GM21447 (cell line): ENCODE results near the gene ZNF609.
A peak's percentile ranks its signal among the peaks of the same experiment; 100 is the strongest.

ENCODE experiments used
- ATAC-seq: cut with Tn5 transposase; IDR thresholded peaks from one replicate; pipeline ENCODE4 v1.9.1; 2021; ENCODE audit not compliant: unreplicated experiment

Gene ZNF609

GRCh38 chr15:64460206-64460723 lies at the start of gene ZNF609:
TSS of gene ZNF609 (plus strand) at chr15:64460578. CDS start at chr15:64499420, 38,842 bp downstream.
- ATAC-seq, result peak; percentile 46

- no peak for ATAC-seq
These were observed 48.2 kb upstream of the ZNF609 start for GRCh38 chr15:64412216-64412615.

- ATAC-seq, result no peak
These were observed 37.7 kb upstream of the ZNF609 start for GRCh38 chr15:64422697-64423096.

- ATAC-seq, result no peak
These were observed 36.4 kb upstream of the ZNF609 start for GRCh38 chr15:64423970-64424369.

- no peak for ATAC-seq
These were observed 35.2 kb upstream of the ZNF609 start for GRCh38 chr15:64425221-64425620.

GRCh38 chr15:64426845-64427465 lies 33.4 kb upstream of the ZNF609 start:
- no peak for ATAC-seq

- no peak for ATAC-seq
These were observed 30.9 kb upstream of the ZNF609 start for GRCh38 chr15:64429448-64429847.

- ATAC-seq, result no peak
These were observed 30.2 kb upstream of the ZNF609 start for GRCh38 chr15:64430000-64430735.

GRCh38 chr15:64437982-64438381 lies 22.4 kb upstream of the ZNF609 start:
- ATAC-seq, result no peak

GRCh38 chr15:64438653-64439447 lies 21.5 kb upstream of the ZNF609 start:
- no peak for ATAC-seq

GRCh38 chr15:64441852-64442251 lies 18.5 kb upstream of the ZNF609 start:
- ATAC-seq, result no peak

- ATAC-seq, result no peak
These were observed 17.4 kb upstream of the ZNF609 start for GRCh38 chr15:64443016-64443415.

GRCh38 chr15:64443747-64444621 lies 16.4 kb upstream of the ZNF609 start:
- ATAC-seq, result peak; percentile 68

GRCh38 chr15:64444836-64445235 lies 15.5 kb upstream of the ZNF609 start:
- ATAC-seq, result no peak

GRCh38 chr15:64447536-64448315 lies 12.7 kb upstream of the ZNF609 start:
- no peak for ATAC-seq

GRCh38 chr15:64452988-64453688 lies 7.2 kb upstream of the ZNF609 start:
- ATAC-seq, result no peak

- ATAC-seq, result no peak
These were observed 6.7 kb upstream of the ZNF609 start for GRCh38 chr15:64453689-64454037.

GRCh38 chr15:64454282-64454681 lies 6.1 kb upstream of the ZNF609 start:
- ATAC-seq, result no peak

GRCh38 chr15:64455961-64456371 lies 4.4 kb upstream of the ZNF609 start:
- ATAC-seq, result no peak
